WTC11 (cell line): ENCODE data around the gene MTA3.

Experiments
- ETV6 ChIP-seq: sonication (generic); formaldehyde crosslinking; IDR thresholded peaks from 2 replicates; pipeline ENCODE4 v1.8.1; 2022; ENCODE audit warnings: mild to moderate bottlenecking, missing genetic modification reagents
- MXD4 ChIP-seq: fragments of 250-450 bp; sonication (Bioruptor Pico); IDR thresholded peaks from 2 replicates; pipeline ENCODE4 v1.8.0; 2021; ENCODE audit warnings: mild to moderate bottlenecking, moderate library complexity, borderline replicate concordance
- MYBL2 ChIP-seq: sonication (generic); formaldehyde crosslinking; IDR thresholded peaks from 2 replicates; pipeline ENCODE4 v1.8.1; 2023; ENCODE audit warnings: mild to moderate bottlenecking, moderate library complexity, missing genetic modification reagents
- PRRX2 ChIP-seq: fragments of 250-450 bp; sonication (Bioruptor Pico); IDR thresholded peaks from 2 replicates; pipeline ENCODE4 v1.8.0; 2021; ENCODE audit warnings: mild to moderate bottlenecking
- SP1 ChIP-seq: sonication (generic); formaldehyde crosslinking; conservative IDR thresholded peaks from 2 replicates; pipeline ENCODE4 v1.8.1; 2022; ENCODE audit warnings: missing genetic modification reagents
- ZNF232 ChIP-seq: sonication (generic); formaldehyde crosslinking; IDR thresholded peaks from 2 replicates; pipeline ENCODE4 v1.8.0; 2022; ENCODE audit warnings: mild to moderate bottlenecking, missing genetic modification reagents
- TF ChIP-seq, protein P1 (sequence below): fragments of 200-600 bp; IDR thresholded peaks from 2 replicates; pipeline ENCODE4 v1.8.0; 2022; ENCODE audit warnings: antibody characterized with exemption
- TF ChIP-seq, protein P2 (sequence below): sonication (generic); formaldehyde crosslinking; conservative IDR thresholded peaks from 2 replicates; pipeline ENCODE4 v1.8.1; 2022; ENCODE audit warnings: mild to moderate bottlenecking, missing genetic modification reagents
- TF ChIP-seq, protein P3 (sequence below): sonication (generic); formaldehyde crosslinking; IDR thresholded peaks from 2 replicates; pipeline ENCODE4 v1.8.0; 2023; ENCODE audit warnings: missing genetic modification reagents
- TF ChIP-seq, protein P4 (sequence below): sonication (generic); formaldehyde crosslinking; IDR thresholded peaks from 2 replicates; pipeline ENCODE4 v1.8.1; 2023; ENCODE audit warnings: mild to moderate bottlenecking, moderate library complexity, missing genetic modification reagents
- TF ChIP-seq, protein P5 (sequence below): sonication (generic); formaldehyde crosslinking; IDR thresholded peaks from 2 replicates; pipeline ENCODE4 v1.8.1; 2023; ENCODE audit warnings: mild to moderate bottlenecking, missing genetic modification reagents

DNA sequence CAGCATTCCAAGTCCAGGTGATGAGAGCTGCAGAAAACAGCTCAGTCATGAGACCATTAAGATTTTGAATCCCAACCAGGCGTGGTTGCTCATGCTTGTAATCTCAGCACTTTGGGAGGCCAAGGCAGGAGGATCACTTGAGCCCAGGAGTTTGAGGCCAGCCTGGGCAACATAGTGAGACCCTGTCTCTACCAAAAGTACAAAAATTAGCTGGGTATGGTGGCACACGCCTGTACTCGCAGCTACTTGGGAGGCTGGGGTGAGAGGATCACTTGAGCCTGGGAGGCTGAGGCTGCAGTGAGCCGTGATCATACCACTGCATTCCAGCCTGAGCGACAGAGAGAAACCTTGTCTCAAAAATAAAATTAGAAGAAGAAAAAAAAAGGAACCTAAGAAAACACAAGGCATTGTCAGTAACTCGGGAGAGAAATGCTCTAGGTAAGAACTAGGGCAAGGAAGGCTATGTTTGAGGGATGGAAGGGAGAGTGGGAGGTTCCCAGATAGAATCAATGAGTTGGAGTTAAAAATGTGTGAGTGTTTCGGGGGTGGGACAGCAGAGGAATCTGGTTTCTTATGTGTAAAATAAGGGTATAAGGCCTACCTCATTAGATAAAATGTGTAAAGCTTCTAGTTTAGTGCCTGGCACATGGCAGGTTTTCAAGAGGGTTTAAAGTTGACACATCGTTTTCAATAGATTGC, 23.3 kb upstream of the MTA3 start:
- TF ChIP-seq, protein P1, sequence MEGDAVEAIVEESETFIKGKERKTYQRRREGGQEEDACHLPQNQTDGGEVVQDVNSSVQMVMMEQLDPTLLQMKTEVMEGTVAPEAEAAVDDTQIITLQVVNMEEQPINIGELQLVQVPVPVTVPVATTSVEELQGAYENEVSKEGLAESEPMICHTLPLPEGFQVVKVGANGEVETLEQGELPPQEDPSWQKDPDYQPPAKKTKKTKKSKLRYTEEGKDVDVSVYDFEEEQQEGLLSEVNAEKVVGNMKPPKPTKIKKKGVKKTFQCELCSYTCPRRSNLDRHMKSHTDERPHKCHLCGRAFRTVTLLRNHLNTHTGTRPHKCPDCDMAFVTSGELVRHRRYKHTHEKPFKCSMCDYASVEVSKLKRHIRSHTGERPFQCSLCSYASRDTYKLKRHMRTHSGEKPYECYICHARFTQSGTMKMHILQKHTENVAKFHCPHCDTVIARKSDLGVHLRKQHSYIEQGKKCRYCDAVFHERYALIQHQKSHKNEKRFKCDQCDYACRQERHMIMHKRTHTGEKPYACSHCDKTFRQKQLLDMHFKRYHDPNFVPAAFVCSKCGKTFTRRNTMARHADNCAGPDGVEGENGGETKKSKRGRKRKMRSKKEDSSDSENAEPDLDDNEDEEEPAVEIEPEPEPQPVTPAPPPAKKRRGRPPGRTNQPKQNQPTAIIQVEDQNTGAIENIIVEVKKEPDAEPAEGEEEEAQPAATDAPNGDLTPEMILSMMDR: no peak
- TF ChIP-seq, protein P2, sequence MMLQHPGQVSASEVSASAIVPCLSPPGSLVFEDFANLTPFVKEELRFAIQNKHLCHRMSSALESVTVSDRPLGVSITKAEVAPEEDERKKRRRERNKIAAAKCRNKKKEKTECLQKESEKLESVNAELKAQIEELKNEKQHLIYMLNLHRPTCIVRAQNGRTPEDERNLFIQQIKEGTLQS (CRISPR knock-in tag): no peak
- TF ChIP-seq MYBL2 (CRISPR knock-in tag) (no peak), ETV6 (CRISPR knock-in tag) (no peak), PRRX2 (CRISPR knock-in tag) (no peak), SP1 (CRISPR knock-in tag) (no peak), MXD4 (CRISPR knock-in tag) (no peak), ZNF232 (CRISPR knock-in tag) (no peak)
- TF ChIP-seq, protein P3, sequence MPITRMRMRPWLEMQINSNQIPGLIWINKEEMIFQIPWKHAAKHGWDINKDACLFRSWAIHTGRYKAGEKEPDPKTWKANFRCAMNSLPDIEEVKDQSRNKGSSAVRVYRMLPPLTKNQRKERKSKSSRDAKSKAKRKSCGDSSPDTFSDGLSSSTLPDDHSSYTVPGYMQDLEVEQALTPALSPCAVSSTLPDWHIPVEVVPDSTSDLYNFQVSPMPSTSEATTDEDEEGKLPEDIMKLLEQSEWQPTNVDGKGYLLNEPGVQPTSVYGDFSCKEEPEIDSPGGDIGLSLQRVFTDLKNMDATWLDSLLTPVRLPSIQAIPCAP: no peak
- TF ChIP-seq, protein P4, sequence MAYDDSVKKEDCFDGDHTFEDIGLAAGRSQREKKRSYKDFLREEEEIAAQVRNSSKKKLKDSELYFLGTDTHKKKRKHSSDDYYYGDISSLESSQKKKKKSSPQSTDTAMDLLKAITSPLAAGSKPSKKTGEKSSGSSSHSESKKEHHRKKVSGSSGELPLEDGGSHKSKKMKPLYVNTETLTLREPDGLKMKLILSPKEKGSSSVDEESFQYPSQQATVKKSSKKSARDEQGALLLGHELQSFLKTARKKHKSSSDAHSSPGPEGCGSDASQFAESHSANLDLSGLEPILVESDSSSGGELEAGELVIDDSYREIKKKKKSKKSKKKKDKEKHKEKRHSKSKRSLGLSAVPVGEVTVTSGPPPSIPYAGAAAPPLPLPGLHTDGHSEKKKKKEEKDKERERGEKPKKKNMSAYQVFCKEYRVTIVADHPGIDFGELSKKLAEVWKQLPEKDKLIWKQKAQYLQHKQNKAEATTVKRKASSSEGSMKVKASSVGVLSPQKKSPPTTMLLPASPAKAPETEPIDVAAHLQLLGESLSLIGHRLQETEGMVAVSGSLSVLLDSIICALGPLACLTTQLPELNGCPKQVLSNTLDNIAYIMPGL (CRISPR knock-in tag): no peak
- TF ChIP-seq, protein P5, sequence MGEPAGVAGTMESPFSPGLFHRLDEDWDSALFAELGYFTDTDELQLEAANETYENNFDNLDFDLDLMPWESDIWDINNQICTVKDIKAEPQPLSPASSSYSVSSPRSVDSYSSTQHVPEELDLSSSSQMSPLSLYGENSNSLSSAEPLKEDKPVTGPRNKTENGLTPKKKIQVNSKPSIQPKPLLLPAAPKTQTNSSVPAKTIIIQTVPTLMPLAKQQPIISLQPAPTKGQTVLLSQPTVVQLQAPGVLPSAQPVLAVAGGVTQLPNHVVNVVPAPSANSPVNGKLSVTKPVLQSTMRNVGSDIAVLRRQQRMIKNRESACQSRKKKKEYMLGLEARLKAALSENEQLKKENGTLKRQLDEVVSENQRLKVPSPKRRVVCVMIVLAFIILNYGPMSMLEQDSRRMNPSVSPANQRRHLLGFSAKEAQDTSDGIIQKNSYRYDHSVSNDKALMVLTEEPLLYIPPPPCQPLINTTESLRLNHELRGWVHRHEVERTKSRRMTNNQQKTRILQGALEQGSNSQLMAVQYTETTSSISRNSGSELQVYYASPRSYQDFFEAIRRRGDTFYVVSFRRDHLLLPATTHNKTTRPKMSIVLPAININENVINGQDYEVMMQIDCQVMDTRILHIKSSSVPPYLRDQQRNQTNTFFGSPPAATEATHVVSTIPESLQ (CRISPR knock-in tag): no peak
